ENCODE measurements around the gene PCDHGB6. TPM values are rescaled to one million over a fixed set of nuclear protein-coding genes. Genes with fewer than 3 reads are reported as not detected.
"Not testable (repeated sequence)": the region's sequence is repeated elsewhere in the genome, so short reads cannot be mapped to it uniquely, and the experiment has no call there.

PCDHGB6 gene
- total RNA-seq, 3 donors from 2014 or later (not counting 1 experiment from before 2014, with no cell fraction given), result 2.1 to 5.9 (median 2.9) TPM

GRCh38 chr5:141417494-141418172 lies 9.8 kb downstream of the PCDHGB6 start, which contains the start of gene PCDHGB7:
TSS of gene PCDHGB7 (plus strand) at chr5:141417677. CDS start at chr5:141417860, 183 bp downstream.
- not testable (repeated sequence) for H3K4me3 ChIP-seq (ENCODE audit: low read length); H3K9me3 Mint-ChIP-seq

GRCh38 chr5:141419074-141419880 lies 11.5 kb downstream of the PCDHGB6 start:
- DNase-seq (no peak), ATAC-seq (no peak)
- Mint-ChIP-seq H3K27me3 (ENCODE audit: low read depth in 2 of 2) (peaks cover 68 to 69% of the 10 kb centered on the region in 2 donors), H3K4me3 (no peak overlapping the region), H3K27ac (no peak overlapping the region), H3K36me3 (peaks cover 18% of the 10 kb centered on the region), H3K9me3 (peaks cover 0 to 5% of the 10 kb centered on the region in 2 donors), H3K4me1 (peaks cover 14 to 27% of the 10 kb centered on the region in 2 donors)
- Histone ChIP-seq H3K4me3 (ENCODE audit: low read length) (no peak overlapping the region), H3K9me3 (ENCODE audit: control insufficient read depth, insufficient read depth, low read length) (peaks cover 36% of the 10 kb centered on the region), H3K27me3 (ENCODE audit: control insufficient read depth, insufficient read depth, low read length) (peaks cover 74% of the 10 kb centered on the region), H3K36me3 (ENCODE audit: control insufficient read depth, insufficient read depth, low read length) (no peaks in the 10 kb centered on the region), H3K4me1 (ENCODE audit: control insufficient read depth, insufficient read depth, low read length) (peaks cover 15% of the 10 kb centered on the region), H3K27ac (ENCODE audit: low read length) (no peak overlapping the region)
- WGBS (ENCODE audit: insufficient coverage), result 47% methylated on average over 74 of the region's 74 CpGs
- TF ChIP-seq CTCF (IDR thresholded peaks at IDR 0.05), result no peak
- intact Hi-C loops (cut with micrococcal nuclease), result no loop called here

More at GRCh38 chr5:141417494-141418172, 9.8 kb downstream of the PCDHGB6 start, which contains the start of gene PCDHGB7:
- ATAC-seq (peak; percentile 78 to 84 (median 81)), DNase-seq (peak in 1 of 2 donors; percentile 59)
- Mint-ChIP-seq H3K4me3 (peak within 1 kb of the TSS; percentile 88), H3K27me3 (ENCODE audit: low read depth in 2 of 2) (peaks cover 68 to 82% of the 10 kb centered on the region in 2 donors), H3K27ac (peak within 1 kb of the TSS in 1 of 2 donors; percentile 36), H3K4me1 (peaks cover 30 to 43% of the 10 kb centered on the region in 2 donors), H3K36me3 (peaks cover 25% of the 10 kb centered on the region)
- intact Hi-C loops (cut with micrococcal nuclease); H3K27ac ChIP-seq (ENCODE audit: low read length); H3K36me3 ChIP-seq (ENCODE audit: control insufficient read depth, insufficient read depth, low read length): not testable (repeated sequence)
- Histone ChIP-seq H3K4me1 (ENCODE audit: control insufficient read depth, insufficient read depth, low read length) (peaks cover 25% of the 10 kb centered on the region), H3K9me3 (ENCODE audit: control insufficient read depth, insufficient read depth, low read length) (peaks cover 35% of the 10 kb centered on the region), H3K27me3 (ENCODE audit: control insufficient read depth, insufficient read depth, low read length) (peaks cover 84% of the 10 kb centered on the region)
- peak; percentile 51 for TF ChIP-seq CTCF (IDR thresholded peaks at IDR 0.05)
- 7% methylated on average over 47 of the region's 47 CpGs for WGBS (ENCODE audit: insufficient coverage)

GRCh38 chr5:141420855-141421488 lies 13.2 kb downstream of the PCDHGB6 start, which contains the start of gene PCDHGA11:
TSS of gene PCDHGA11 (plus strand) at chr5:141421051. CDS start at chr5:141421228, 177 bp downstream.
- peaks cover 0 to 5% of the 10 kb centered on the region in 2 donors for H3K9me3 Mint-ChIP-seq
- H3K4me3 ChIP-seq (ENCODE audit: low read length), result peak within 1 kb of the TSS; percentile 6

More at GRCh38 chr5:141420855-141421488, 13.2 kb downstream of the PCDHGB6 start, which contains the start of gene PCDHGA11:
- intact Hi-C loops (cut with micrococcal nuclease), result loop anchor here (5.0 kb wide), 1 partner anchor 34 kb away; the partner anchor contains the start of gene PCDHGB4
- peaks cover 36% of the 10 kb centered on the region for H3K9me3 ChIP-seq (ENCODE audit: control insufficient read depth, insufficient read depth, low read length)
- H3K4me1 ChIP-seq (ENCODE audit: control insufficient read depth, insufficient read depth, low read length), result peaks cover 11% of the 10 kb centered on the region
- DNase-seq (peak in 1 of 2 donors; percentile 56), ATAC-seq (peak; percentile 46 to 61 (median 53))
- no peak within 1 kb of the TSS for H3K27ac ChIP-seq (ENCODE audit: low read length)
- peaks cover 60% of the 10 kb centered on the region in 2 donors for H3K27me3 Mint-ChIP-seq (ENCODE audit: low read depth in 2 of 2)
- peaks cover 72% of the 10 kb centered on the region for H3K27me3 ChIP-seq (ENCODE audit: control insufficient read depth, insufficient read depth, low read length)
- TF ChIP-seq CTCF (IDR thresholded peaks at IDR 0.05), result peak; percentile 56
- no peak within 1 kb of the TSS for H3K27ac Mint-ChIP-seq
- 9% methylated on average over 41 of the region's 42 CpGs for WGBS (ENCODE audit: insufficient coverage)
- H3K4me1 Mint-ChIP-seq, result peaks cover 10 to 18% of the 10 kb centered on the region in 2 donors
- H3K4me3 Mint-ChIP-seq, result peak within 1 kb of the TSS; percentile 58
- no peaks in the 10 kb centered on the region for H3K36me3 ChIP-seq (ENCODE audit: control insufficient read depth, insufficient read depth, low read length)
- H3K36me3 Mint-ChIP-seq, result peaks cover 16% of the 10 kb centered on the region
